Mucosa of stomach (tissue), 1 donor: ENCODE measurements around the gene SNX7.

Experiments used
- H3K27me3 ChIP-seq: one replicate; pipeline ENCODE4 v1.7.0; 2013; ENCODE audit warnings: mild to moderate bottlenecking, low read length; ENCODE audit not compliant: control insufficient read depth, insufficient read depth
- H3K36me3 ChIP-seq: one replicate; pipeline ENCODE4 v1.7.0; 2013; ENCODE audit warnings: low read length; ENCODE audit not compliant: control insufficient read depth, insufficient read depth
- H3K4me1 ChIP-seq: one replicate; pipeline ENCODE4 v1.7.0; 2013; ENCODE audit warnings: mild to moderate bottlenecking, low read length; ENCODE audit not compliant: control insufficient read depth, insufficient read depth
- H3K4me3 ChIP-seq: one replicate; pipeline ENCODE4 v1.7.0; 2013; ENCODE audit warnings: low read length
- H3K9ac ChIP-seq: one replicate; pipeline ENCODE4 v1.7.0; 2013; ENCODE audit warnings: mild to moderate bottlenecking, low read length, moderate library complexity
- H3K9me3 ChIP-seq: one replicate; pipeline ENCODE4 v1.7.0; 2013; ENCODE audit warnings: mild to moderate bottlenecking, low read length, moderate library complexity; ENCODE audit not compliant: control insufficient read depth
- donor health status: Pancreatic carcinoma.

The SNX7 gene

GRCh38 chr1:98791498-98791897 lies 130.0 kb downstream of the SNX7 start:
- Histone ChIP-seq H3K36me3 (no peaks in the 10 kb centered on the region), H3K9me3 (no peaks in the 10 kb centered on the region), H3K4me1 (no peaks in the 10 kb centered on the region), H3K9ac (no peak overlapping the region), H3K4me3 (no peak overlapping the region), H3K27me3 (no peaks in the 10 kb centered on the region)

GRCh38 chr1:98792123-98792522 lies 130.6 kb downstream of the SNX7 start:
- no peaks in the 10 kb centered on the region for H3K4me1 ChIP-seq
- no peaks in the 10 kb centered on the region for H3K9me3 ChIP-seq
- no peak overlapping the region for H3K4me3 ChIP-seq
- H3K36me3 ChIP-seq, result no peaks in the 10 kb centered on the region
- no peak overlapping the region for H3K9ac ChIP-seq
- no peaks in the 10 kb centered on the region for H3K27me3 ChIP-seq

GRCh38 chr1:98793136-98793535 lies 131.6 kb downstream of the SNX7 start:
- no peak overlapping the region for H3K4me3 ChIP-seq
- H3K9me3 ChIP-seq, result no peaks in the 10 kb centered on the region
- H3K36me3 ChIP-seq, result no peaks in the 10 kb centered on the region
- no peak overlapping the region for H3K9ac ChIP-seq
- no peaks in the 10 kb centered on the region for H3K4me1 ChIP-seq
- H3K27me3 ChIP-seq, result no peaks in the 10 kb centered on the region

GRCh38 chr1:98794196-98794886 lies 132.8 kb downstream of the SNX7 start:
- Histone ChIP-seq H3K9me3 (no peaks in the 10 kb centered on the region), H3K4me1 (no peaks in the 10 kb centered on the region), H3K9ac (no peak overlapping the region), H3K36me3 (no peaks in the 10 kb centered on the region), H3K4me3 (no peak overlapping the region), H3K27me3 (no peaks in the 10 kb centered on the region)

DNA sequence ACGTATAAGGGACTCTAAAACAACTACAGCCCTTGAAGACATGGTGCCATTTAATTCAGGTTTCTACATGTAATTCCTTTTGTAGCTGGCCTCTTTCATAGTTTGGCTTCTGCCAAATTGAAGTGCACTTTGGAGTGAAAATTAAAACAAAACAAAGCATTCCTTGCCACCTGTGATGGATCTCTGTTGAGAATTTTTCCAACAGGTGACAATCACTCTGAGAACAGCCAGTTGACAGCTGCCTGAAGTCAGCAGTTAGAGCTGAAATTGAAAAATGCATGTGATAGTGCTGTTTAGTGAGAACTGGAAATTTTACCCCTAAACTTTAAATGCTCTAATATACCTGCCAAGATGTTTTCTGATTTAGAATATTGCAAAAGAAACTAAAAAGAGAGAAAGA lies 134.5 kb downstream of the SNX7 start:
- no peak overlapping the region for H3K9ac ChIP-seq
- no peak overlapping the region for H3K4me3 ChIP-seq
- H3K36me3 ChIP-seq, result no peaks in the 10 kb centered on the region
- H3K27me3 ChIP-seq, result no peaks in the 10 kb centered on the region
- H3K4me1 ChIP-seq, result no peaks in the 10 kb centered on the region
- H3K9me3 ChIP-seq, result no peaks in the 10 kb centered on the region

GRCh38 chr1:98797506-98797905 lies 136.0 kb downstream of the SNX7 start:
- no peaks in the 10 kb centered on the region for H3K36me3 ChIP-seq
- no peaks in the 10 kb centered on the region for H3K27me3 ChIP-seq
- H3K9me3 ChIP-seq, result no peaks in the 10 kb centered on the region
- H3K4me1 ChIP-seq, result no peaks in the 10 kb centered on the region
- H3K4me3 ChIP-seq, result no peak overlapping the region
- H3K9ac ChIP-seq, result no peak overlapping the region
